ENCODE results near the gene MGAT4C.
"Not testable (repeated sequence)": the region's sequence is repeated elsewhere in the genome, so short reads cannot be mapped to it uniquely, and the experiment has no call there.

Gene MGAT4C

DNA sequence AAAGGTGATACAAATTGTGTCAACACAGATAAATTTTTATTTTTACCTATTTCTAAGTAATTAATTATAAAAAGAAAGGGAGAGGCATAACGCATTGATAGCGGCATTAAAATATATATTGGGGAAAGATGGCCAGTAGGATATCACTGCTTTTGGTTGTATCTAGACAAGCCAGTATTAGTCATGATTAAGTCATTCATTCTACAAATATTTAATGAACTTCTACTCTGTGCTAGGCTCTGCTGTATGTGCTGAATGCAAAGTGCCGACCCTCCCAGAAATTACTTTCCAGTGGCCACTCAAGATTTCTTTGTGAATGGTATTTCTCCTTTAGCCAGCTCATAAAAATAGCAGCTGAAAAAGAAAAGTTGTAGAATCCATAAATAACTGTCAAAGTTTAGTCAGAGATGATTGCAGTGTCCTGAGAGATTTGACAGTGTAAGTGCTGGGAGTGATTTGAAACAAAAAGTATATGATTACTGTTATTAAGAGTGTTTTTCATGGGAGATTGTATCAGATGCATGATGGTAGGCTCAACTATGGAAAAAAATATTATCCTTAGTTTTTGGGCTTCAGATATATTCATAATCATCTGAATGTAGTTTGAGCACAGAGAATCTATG, 133.2 kb downstream of the MGAT4C start:
- no peak for DNase-seq

DNA sequence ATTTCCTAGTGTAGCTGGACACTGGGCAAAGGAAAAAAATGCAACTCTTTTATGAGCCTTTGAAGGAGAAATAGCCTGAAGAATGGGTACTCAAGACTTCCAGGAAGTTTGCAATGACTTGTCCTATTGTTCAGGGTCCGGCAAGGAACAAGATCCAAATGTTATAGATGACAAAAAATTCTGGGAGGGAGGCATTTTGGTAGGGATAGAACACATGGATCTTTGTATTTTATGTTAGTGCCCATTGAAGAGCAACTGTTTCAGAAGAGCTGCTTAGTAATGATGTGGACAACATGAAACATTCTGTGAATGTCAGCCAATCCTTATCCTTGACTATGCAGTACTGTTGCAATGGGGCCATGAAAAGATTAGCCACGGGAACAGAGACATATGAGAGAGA, 138.0 kb downstream of the MGAT4C start:
- no peak for DNase-seq

DNA sequence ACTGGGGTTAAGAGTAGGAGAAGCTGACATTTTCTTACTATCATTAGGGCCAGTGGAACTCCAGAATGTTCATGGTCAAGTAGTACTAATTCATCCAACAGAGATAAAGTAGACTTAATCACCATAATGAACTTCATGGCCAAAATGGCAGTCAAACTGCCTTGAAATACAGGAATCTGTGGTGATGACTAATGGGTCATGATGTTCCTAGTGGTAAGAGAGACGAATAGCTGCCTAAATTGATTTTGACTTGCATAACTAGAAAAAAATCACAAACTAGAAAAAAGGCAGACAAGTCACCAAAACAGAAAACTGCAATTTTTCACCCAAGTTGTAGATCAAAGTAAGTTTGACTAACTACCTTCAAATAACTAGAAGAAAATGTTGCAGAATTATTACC, 138.5 kb downstream of the MGAT4C start:
- no peak for DNase-seq

DNA sequence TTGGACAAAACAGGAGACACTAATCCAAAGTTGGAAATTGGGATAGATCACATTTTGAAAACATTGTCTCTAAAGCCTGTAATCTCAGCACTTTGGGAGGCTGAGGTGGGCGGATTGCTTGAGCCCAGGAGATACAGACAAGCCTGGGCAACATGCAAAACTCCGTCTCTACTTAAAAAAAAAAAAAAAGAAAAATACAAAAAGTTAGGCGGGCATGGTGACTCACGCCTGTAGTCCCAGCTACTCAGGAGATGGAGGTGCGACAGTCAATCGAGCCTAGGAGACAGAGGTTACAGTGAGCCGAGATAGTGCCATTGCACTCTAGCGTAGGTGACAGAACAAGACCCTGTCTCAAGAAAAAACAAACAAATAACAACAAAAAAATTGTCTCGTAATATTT, 152.1 kb downstream of the MGAT4C start:
- no peak for DNase-seq

DNA sequence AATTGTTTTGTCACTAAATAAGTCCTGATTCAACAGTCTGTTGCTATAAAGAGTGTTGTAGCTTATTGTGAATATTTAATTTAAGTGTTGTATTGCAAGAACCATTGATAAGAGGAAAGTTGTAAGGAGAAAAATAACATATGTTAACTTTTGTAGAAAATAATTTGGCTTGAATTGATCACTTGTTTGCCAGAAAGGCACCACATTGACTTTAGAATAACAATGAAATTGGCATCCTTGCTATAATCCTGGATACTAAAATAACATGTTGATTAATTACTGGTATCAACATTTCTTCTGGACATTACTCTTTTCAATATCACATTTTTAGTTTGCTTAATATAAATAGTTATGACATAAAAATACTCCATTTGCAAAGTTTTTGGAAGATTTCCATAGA, 159.0 kb downstream of the MGAT4C start:
- DNase-seq: no peak

DNA sequence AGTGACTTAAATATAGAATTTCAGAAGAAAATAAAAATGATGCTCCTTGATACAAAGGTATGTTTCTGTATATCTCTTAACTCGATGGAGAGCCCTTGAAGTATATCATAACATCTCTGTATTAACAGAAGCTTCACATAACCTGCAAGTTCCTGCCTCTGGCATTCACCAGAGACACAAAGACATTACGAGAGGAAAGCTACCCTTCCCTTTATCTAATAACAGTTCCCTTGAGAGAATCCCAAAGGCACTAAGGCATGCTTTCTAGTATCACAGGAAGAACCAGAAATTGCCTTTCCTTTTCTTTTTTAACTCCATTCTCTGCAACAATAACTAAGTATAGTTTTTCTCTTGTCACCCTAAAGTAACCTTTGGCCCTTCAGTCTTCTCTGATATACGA, 164.5 kb downstream of the MGAT4C start:
- DNase-seq: no peak

DNA sequence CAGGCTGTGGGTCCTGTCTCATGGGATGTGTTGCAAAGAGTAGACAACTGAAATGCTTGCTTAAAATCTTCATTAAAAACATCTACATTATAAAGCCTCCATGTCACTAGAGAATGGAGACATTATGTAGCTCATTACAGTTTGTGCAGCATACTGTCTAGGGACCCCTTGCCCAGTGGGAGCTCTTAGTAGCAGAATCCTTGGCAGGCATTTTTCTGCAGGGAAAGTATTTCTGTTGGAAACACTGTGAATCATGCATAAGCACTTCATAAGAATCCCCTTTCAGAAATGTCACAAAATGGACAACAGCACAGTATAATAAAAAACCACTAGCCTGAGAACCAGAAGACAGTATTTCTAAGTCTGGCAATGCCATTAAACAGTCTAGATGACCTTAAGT, 174.3 kb downstream of the MGAT4C start:
- DNase-seq: no peak

DNA sequence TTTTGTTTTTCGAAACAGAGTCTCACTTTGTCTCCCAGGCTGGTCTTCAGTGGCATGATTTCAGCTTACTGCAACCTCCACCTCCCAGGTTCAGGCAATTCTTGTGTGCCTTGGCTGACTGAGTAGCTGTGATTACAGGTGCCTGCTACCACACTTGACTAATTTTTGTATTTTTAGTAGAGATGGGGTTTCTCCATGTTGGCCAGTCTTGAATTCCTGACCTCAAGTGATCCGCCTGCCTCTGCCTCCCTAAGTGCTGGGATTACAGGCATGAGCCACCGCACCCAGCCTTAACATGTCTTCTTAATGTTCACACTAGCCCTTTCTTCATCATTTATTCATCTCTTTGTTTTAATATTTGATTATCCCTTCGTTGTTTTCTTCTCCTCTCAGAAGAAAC, 197.1 kb downstream of the MGAT4C start:
- not testable (repeated sequence) for DNase-seq

DNA sequence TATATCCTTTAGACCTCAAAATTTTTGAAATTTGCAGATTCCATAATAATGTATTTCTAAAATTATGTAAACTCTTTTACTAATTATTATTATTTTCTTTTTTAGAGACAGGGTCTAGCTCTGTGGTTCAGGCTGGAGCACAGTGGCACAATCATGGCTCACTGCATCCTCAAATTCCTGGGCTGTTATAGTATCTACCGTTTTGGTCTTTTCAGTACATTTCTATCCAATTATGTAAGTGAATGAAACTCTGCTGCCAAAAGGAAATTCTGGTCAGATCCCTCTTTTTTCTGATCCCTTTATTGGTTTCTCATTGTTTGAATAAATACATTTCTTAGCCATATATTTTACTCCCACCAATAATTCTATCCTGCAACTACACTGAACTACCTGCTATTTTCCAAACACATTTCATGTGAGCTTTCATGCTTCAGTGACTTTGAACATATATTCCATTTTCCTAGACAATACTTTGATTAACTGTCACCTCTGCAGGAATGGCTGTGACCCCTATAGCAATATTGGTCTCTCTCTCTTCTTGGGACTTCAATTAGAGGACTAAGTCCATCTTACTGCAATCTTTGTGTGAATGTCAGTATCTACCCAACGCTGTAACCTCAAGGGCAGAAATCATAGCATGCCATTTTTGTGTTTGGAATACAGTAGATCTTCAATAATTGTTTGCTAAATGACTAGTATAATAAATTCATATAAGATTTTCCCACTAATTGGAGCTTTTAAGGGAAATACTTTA, 198.9 kb downstream of the MGAT4C start:
- DNase-seq: no peak

DNA sequence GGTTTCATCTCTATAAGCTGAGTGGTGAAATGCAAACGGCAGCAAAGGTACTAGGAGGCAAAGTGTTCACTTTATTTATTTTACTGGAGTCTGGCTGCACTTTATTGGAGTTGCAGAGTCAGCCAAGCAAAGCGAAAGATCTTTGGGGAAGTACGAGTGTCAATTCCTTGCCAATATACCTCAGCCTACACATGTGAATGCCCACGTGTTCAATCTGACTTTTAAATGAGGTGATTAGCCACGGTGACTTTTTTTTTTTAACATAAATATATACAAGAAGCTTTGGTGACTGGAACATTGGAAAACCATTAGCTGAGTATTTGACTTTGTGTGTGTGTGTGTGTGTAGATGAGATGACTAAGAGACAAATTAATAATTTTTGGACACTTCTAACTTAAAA, 203.3 kb downstream of the MGAT4C start:
- DNase-seq: no peak

DNA sequence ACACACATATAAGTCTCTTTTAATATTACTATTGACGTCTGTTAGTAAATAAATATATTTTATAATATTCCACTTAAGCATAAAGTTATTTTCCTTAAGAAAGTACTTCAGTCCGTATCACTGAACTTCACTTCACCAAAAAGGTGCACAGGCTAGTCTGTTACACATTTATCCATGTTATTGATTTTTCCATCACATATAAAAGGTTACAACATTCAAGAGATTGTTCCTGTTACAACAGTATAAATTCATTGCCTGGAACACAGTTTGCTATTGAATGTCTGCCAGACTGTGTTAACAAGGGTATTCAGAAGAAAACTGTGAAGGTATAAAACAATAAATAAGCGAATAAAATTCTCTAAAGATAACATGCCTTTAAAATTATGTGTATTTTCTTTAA, 206.2 kb downstream of the MGAT4C start:
- DNase-seq: no peak

DNA sequence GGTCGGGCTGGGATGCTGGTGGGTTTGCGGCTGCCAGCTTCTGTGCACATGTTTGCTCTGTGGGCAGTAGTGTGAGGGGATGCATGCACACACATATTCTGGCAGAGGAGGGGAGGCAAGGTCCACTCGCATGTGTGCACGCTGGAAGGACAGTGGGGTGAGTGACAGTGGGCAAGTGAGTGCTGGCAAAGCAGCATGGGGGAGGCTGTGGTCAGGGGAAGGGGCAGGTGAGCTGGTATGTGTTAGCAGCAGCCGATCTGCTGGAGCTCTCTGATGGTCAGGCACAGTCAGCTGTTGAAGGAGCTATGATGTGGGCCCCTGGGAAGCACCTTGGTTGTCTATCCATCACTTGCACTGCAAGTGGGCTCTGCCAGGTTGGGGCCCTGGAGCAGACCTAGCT, 211.8 kb downstream of the MGAT4C start:
- DNase-seq: no peak

DNA sequence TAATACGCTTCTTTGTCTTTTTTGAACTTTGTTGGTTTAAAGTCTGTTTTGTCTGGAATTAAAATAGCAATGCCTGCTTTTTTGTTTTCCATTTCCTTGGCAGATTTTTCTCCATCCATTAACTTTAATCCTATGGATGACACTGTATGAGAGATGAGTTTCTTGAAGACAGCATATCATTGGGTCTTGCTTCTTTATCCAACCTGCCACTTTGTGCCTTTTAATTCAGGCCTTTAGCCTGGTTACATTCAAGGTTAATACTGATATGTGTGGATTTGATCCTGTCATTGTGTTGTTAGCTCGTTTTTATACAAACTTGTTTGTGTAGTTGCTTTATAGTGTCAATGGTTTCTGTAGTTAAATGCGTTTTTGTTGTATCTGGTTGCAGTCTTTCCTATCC, 214.1 kb downstream of the MGAT4C start:
- DNase-seq: no peak

DNA sequence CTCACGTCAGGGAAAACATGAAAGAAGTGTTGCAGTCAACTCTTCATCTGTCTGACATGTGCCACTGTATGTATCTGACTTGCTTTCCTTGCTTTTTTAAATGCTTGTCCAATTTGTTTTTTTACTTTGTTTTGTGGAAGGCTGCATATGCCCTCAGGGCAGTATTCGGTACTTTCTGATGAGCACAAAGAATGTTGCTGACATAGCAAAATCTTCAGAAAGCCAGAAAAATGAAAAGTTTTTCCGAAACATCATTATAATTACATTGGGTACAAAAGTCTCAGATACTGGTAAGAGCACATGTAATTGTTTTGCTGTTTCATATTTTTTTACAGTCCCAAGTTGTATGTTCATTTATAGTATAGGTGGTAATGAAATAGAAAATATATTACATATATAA, 237.8 kb downstream of the MGAT4C start:
- DNase-seq: no peak

DNA sequence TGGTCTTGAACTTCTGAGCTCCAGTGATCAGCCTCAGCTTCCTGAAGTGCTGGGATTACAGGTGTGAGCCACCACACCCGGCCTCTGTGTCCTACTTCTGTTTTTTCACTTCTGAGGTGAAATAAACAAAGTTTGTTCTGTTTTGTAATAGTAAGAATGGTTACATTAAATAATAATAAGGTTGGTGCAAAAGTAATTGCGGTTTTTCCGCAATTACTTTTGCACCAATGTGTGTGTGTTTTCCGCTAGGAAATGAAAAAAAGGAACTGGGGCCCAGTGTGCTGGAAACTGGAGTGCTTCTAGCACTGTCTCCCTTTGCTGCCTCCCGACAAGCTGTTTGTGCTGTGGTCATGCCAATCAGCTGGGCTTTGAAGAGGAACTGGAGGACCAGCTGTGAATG, 241.2 kb downstream of the MGAT4C start:
- DNase-seq: no peak

DNA sequence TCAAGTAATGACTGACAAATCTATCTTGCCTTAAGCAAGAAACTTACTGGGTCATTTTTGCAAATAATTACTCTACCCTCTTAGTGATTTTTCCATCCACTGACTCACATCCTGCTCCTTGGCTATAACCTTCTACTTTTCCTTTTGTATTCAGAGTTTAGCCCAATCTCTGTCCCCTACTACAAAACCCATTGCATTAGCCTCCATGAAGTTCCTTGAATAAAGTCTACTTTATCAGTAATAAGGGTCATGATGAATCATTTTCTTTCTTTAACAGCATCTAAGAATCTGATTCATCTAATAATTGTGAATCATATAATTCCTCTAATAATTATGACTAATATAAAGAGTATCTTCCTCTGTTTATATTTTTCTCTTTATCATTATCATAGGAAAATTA, 249.5 kb downstream of the MGAT4C start:
- no peak for DNase-seq

DNA sequence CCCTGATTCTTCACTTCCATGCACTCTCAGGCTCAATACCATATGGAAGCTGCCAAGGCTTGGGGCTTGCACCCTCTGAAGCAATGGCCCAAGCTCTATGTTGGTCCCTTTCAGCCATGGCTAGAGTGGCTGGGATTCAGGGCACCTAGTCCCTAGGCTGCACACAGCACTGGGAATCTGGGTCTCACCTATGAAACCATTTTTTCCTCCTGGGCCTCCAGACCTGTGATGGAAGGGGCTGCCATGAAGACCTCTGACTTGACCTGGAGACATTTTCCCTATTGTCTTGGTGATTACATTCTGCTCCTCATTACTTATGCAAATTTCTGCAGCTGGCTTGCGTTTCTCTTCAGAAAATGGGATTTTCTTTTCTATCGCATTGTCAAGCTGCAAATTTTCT, 258.1 kb downstream of the MGAT4C start:
- no peak for DNase-seq

DNA sequence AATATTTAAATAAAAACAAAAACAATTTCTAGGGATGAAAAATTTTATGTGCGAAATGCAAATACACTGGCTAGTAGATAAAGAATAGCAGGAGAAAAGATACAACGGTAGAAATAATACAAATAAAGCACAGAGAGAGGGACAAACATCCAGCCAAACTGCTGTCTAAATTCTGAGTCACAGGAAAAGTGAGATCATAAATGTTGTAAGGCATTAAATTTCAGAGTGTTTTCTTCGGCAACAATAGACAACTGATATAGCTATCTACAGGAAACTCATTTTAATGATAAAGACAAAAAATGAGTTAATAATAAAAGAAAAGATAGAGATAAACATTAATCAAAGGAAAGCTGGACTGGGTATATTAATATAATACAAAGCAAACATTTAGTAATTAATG, 259.9 kb downstream of the MGAT4C start:
- no peak for DNase-seq

DNA sequence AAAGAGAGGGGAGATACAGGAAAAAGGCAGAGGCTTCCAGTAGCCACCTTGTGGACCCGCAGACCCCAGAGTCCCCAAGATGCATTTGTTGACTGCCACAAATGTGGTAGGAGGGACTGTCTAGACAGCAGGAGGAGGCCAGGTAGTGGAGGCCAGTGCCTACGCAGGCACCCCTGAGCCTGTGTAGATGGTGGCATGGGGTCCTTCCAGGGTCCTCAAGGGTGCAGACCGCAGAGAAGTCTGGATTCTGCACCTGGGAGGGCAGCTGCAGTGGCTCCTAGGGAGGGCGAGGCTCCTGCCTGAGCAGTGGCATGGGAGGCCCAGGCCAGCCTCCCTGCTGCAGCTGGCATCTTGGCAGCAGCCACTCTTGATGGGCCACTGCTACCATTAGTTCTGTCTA, 262.4 kb downstream of the MGAT4C start:
- no peak for DNase-seq

DNA sequence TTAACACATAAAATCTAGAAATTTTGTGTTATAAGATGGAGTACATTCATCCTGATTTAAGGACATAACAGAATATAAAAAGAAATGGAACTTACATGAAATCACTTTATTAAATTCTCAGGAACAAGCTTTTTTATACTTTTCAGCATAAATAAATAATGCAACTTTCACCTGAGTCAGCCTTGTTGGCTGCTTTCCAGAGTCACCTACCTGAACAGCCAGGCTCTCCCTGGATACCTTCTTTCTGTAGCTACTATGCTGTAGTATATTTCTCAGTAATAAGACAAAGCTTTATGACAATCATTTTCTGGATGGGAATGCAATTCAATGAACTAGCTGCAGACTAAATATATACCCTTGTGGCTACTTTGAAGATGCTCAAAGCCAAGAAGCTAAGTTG, 270.2 kb downstream of the MGAT4C start:
- DNase-seq: no peak

DNA sequence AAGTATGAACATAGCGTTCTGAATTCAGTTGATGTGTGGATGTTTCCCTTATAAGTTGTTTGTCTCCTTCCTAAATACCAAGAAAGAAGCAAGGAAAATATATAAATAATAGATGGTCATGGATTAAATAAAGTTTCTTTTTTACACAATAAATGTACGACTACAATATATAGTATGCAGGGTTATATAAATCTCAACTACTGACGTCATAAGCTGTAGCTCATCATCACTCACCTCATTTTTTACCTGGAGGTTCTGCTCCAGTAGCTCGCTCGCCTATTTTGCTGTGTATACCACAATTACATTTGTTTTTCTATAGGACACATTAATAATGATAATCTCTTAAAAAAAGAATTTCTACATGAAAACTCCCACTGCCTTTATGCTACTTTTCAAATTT, 272.6 kb downstream of the MGAT4C start:
- DNase-seq: no peak

DNA sequence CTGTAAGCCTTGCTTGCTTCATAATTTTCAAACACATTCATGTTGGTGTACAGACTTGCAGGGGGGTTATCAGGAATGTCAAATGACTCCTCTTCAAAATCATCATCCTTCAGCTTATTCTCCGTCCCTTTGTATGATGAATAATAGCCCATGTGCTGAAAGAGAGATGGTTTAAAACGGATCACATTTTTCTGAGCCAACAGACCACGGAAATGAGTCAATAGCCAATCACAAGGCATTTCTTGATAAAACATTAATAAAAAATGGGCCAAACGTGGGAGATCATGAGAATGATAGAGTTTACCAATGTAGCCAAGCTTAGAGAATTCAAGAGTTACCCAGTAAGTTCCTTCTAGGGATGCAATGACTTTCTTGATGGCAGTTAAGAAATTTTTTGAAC, 276.6 kb downstream of the MGAT4C start:
- no peak for DNase-seq

DNA sequence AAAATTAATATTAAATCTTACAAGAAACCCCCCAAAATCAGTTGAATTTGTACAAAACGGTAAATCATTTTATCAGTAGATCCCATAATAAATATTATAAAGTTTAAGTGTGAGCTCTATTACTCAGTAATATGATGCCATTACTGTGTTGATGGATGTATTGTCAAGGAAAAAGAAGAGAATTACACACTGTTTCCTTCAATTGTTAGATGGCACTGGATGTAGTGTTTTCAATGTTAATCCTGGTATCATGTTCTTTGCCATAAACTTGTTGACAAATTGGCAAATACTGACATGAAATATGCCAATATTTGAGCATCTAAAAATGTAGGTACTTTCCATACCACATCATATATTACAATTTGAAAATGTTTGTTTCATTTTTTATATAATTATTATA, 280.5 kb downstream of the MGAT4C start:
- DNase-seq: no peak

DNA sequence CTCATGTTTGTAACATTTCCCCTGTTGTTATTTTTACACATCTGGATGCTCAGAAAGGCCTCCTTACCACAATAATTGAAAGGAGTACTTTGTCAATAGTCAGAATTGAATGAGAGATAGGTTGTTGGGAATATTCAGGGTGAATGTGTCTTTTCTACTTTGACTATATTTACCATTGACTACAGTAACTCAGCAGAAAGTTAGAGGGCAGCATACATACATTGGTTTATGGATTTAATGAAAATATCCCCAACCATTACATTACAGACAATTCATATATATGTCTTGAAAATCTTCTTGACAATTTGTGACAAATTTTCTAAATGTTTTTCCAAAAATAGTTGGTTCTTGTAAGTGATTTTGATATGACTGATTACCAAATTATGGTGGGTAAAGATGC, 284.4 kb downstream of the MGAT4C start:
- no peak for DNase-seq

DNA sequence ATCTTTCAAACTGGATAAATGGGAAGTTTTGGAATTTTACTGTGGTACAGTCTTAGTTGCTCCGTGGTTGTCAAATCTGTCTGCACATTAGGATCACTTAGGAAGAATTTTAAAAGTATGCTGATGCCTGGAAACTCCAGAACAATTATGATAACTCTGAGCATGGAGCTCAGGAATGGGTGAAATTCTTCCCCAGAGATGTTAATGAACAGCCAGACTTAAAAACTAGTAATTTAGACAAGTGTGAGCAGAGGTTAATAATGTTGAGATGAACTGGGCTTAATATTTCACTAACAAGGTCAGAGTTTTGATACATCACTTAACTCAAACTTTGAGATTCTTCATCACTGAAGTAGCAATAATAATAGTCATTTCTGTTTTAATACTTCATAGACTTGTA, 287.6 kb downstream of the MGAT4C start:
- DNase-seq: no peak

Data from NCI-H1694 treated with DMSO at 0.1 percent for 48 hours (cell line).